ENCODE results near the gene SETD2. TPM values are rescaled to one million over a fixed set of nuclear protein-coding genes. Genes with fewer than 3 reads are reported as not detected.

SETD2 gene
- total and polyA plus RNA-seq, 9 of the 15 experiments (the other 6 are each of a cell fraction or from before 2014, with no cell fraction given), result 8.2 to 44.0 (median 33.6) TPM

DNA sequence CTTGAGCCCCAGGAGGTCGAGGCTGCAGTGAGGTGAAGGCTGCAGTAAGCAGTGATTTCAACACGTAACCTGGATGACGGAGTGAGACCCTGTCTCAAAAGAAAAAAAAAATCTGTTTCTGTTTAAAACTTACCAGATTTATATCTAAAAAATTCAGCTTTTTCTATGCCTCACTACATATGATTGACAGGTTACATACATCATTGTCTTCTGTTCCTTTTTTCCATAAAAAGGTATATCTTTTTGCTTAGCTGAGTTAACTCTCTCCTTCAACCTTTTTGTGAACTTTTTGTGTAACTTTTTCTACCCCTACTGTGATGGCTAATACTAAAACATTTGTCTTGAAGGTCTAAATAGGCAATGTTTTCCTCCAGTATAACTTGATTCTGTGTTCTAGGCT, 38.6 kb upstream of the SETD2 start:
- in situ Hi-C loops (cut with MboI) (no loop called here), intact Hi-C loops (cut with micrococcal nuclease) (no loop called here)
- H3K9ac ChIP-seq (ENCODE audit: insufficient read depth in 1 of 2, low read depth in 2 of 2, low read length in 2 of 2), result no peak overlapping the region
- no peaks in the 10 kb centered on the region for H3K36me3 ChIP-seq (ENCODE audit: control insufficient read depth, insufficient read depth, low read length)
- FAIRE-seq (no peak), DNase-seq (ENCODE audit: extremely low read depth in 1 of 4, low spot score in 3 of 4) (no peak), ATAC-seq (no peak)
- no peaks in the 10 kb centered on the region for H3K27me3 ChIP-seq (ENCODE audit: control insufficient read depth in 2 of 2, insufficient read depth in 2 of 2, low read length in 2 of 2)
- H3K9me1 ChIP-seq (ENCODE audit: control insufficient read depth, insufficient read depth, low read length), result no peaks in the 10 kb centered on the region
- H3K4me2 ChIP-seq (ENCODE audit: insufficient read depth, low read length), result no peak overlapping the region
- no peak overlapping the region for H3K4me3 ChIP-seq
- ChIA-PET CTCF (ENCODE audit: low intra/inter-chr PET ratio) (no interaction called here), POLR2A (no interaction called here)
- H4K20me1 ChIP-seq (replicated peaks; ENCODE audit: control insufficient read depth, insufficient read depth, low read length), result no peaks in the 10 kb centered on the region
- no peak overlapping the region for H2AFZ ChIP-seq (ENCODE audit: low read depth, low read length)
- BruUV-seq (replicated peaks), result no TSS peak
- H3K27ac ChIP-seq (ENCODE audit: extremely low read depth, low read depth, low read length), result no peak overlapping the region
- H3K4me1 ChIP-seq (replicated peaks in 1 of 2; ENCODE audit: control insufficient read depth in 2 of 2, insufficient read depth in 2 of 2, low read length in 2 of 2), result peaks cover 0 to 3% of the 10 kb centered on the region in 2 experiments; a peak in 1 of 5 replicates
- no peaks in the 10 kb centered on the region for H3K9me3 ChIP-seq (replicated peaks; ENCODE audit: control insufficient read depth, insufficient read depth, low read depth, low read length)
- WGBS (ENCODE audit: insufficient coverage, low coverage, missing lambda C conversion rate), result 14% methylated on average over 3 of the region's 3 CpGs
- H3K79me2 ChIP-seq (ENCODE audit: control insufficient read depth, insufficient read depth, low read length), result no peaks in the 10 kb centered on the region
- TF ChIP-seq, protein P1, sequence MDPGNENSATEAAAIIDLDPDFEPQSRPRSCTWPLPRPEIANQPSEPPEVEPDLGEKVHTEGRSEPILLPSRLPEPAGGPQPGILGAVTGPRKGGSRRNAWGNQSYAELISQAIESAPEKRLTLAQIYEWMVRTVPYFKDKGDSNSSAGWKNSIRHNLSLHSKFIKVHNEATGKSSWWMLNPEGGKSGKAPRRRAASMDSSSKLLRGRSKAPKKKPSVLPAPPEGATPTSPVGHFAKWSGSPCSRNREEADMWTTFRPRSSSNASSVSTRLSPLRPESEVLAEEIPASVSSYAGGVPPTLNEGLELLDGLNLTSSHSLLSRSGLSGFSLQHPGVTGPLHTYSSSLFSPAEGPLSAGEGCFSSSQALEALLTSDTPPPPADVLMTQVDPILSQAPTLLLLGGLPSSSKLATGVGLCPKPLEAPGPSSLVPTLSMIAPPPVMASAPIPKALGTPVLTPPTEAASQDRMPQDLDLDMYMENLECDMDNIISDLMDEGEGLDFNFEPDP (CRISPR knock-in tag; IDR thresholded peaks at IDR 0.05), result no peak
- TF ChIP-seq, protein P2, sequence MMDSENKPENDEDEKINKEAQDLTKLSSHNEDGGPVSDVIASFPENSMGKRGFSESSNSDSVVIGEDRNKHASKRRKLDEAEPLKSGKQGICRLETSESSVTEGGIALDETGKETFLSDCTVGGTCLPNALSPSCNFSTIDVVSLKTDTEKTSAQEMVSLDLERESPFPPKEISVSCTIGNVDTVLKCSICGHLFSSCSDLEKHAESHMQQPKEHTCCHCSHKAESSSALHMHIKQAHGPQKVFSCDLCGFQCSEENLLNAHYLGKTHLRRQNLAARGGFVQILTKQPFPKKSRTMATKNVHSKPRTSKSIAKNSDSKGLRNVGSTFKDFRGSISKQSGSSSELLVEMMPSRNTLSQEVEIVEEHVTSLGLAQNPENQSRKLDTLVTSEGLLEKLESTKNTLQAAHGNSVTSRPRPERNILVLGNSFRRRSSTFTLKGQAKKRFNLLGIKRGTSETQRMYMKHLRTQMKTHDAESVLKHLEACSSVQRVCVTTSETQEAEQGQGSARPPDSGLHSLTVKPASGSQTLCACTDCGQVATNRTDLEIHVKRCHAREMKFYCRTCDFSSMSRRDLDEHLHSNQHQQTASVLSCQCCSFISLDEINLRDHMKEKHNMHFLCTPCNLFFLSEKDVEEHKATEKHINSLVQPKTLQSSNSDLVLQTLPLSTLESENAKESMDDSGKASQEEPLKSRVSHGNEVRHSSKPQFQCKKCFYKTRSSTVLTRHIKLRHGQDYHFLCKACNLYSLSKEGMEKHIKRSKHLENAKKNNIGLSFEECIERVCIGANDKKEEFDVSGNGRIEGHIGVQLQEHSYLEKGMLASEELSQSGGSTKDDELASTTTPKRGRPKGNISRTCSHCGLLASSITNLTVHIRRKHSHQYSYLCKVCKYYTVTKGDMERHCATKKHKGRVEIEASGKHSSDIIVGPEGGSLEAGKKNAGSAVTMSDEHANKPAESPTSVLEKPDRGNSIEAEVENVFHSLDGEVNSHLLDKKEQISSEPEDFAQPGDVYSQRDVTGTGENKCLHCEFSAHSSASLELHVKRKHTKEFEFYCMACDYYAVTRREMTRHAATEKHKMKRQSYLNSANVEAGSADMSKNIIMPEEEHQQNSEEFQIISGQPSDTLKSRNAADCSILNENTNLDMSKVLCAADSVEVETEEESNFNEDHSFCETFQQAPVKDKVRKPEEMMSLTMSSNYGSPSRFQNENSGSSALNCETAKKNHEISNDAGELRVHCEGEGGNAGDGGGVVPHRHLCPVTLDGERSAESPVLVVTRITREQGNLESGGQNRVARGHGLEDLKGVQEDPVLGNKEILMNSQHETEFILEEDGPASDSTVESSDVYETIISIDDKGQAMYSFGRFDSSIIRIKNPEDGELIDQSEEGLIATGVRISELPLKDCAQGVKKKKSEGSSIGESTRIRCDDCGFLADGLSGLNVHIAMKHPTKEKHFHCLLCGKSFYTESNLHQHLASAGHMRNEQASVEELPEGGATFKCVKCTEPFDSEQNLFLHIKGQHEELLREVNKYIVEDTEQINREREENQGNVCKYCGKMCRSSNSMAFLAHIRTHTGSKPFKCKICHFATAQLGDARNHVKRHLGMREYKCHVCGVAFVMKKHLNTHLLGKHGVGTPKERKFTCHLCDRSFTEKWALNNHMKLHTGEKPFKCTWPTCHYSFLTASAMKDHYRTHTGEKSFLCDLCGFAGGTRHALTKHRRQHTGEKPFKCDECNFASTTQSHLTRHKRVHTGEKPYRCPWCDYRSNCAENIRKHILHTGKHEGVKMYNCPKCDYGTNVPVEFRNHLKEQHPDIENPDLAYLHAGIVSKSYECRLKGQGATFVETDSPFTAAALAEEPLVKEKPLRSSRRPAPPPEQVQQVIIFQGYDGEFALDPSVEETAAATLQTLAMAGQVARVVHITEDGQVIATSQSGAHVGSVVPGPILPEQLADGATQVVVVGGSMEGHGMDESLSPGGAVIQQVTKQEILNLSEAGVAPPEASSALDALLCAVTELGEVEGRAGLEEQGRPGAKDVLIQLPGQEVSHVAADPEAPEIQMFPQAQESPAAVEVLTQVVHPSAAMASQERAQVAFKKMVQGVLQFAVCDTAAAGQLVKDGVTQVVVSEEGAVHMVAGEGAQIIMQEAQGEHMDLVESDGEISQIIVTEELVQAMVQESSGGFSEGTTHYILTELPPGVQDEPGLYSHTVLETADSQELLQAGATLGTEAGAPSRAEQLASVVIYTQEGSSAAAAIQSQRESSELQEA (IDR thresholded peaks at IDR 0.05; ENCODE audit: low read depth), result no peak
- TF ChIP-seq MEIS2 (IDR thresholded peaks at IDR 0.05; ENCODE audit: partially characterized antibody) (peak; percentile 44), U2AF1 (optimal IDR thresholded peaks at IDR 0.05; ENCODE audit: low read depth, low read length) (no peak), TFAM (CRISPR knock-in tag; conservative IDR thresholded peaks at IDR 0.05) (no peak)
- TF ChIP-seq, protein P3, sequence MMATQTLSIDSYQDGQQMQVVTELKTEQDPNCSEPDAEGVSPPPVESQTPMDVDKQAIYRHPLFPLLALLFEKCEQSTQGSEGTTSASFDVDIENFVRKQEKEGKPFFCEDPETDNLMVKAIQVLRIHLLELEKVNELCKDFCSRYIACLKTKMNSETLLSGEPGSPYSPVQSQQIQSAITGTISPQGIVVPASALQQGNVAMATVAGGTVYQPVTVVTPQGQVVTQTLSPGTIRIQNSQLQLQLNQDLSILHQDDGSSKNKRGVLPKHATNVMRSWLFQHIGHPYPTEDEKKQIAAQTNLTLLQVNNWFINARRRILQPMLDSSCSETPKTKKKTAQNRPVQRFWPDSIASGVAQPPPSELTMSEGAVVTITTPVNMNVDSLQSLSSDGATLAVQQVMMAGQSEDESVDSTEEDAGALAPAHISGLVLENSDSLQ (IDR thresholded peaks at IDR 0.05), result peak; percentile 78
